ENCODE results near the gene MDFI.

The MDFI gene

GRCh38 chr6:41673704-41674000 is 35.4 kb downstream of the MDFI start:
- DNase-seq, result peak; percentile 53 to 74

- no peak for DNase-seq
These were observed 36.1 kb downstream of the MDFI start for GRCh38 chr6:41674231-41675000.

- DNase-seq, result peak; percentile 92 to 97
These were observed 37.0 kb downstream of the MDFI start for GRCh38 chr6:41675176-41675775.

- peak in 1 of 2 experiments; percentile 83 for DNase-seq
These were observed 37.7 kb downstream of the MDFI start for GRCh38 chr6:41675992-41676391.

GRCh38 chr6:41676431-41676830 is 38.2 kb downstream of the MDFI start:
- DNase-seq, result no peak

GRCh38 chr6:41677124-41677921 is 39.1 kb downstream of the MDFI start:
- peak in 1 of 2 experiments; percentile 19 for DNase-seq

GRCh38 chr6:41678511-41679084 is 40.3 kb downstream of the MDFI start:
- DNase-seq, result peak; percentile 61 to 73

- DNase-seq, result no peak
These were observed 41.4 kb downstream of the MDFI start for GRCh38 chr6:41679696-41680095.

GRCh38 chr6:41680182-41680965 is 42.1 kb downstream of the MDFI start:
- DNase-seq, result no peak

GRCh38 chr6:41682056-41682477 is 43.8 kb downstream of the MDFI start:
- peak; percentile 87 to 89 for DNase-seq

GRCh38 chr6:41682497-41683272 is 44.4 kb downstream of the MDFI start:
- DNase-seq, result peak in 1 of 2 experiments; percentile 44

GRCh38 chr6:41683273-41683522 is 44.9 kb downstream of the MDFI start:
- no peak for DNase-seq

GRCh38 chr6:41683523-41684310 is 45.4 kb downstream of the MDFI start:
- peak; percentile 26 to 55 for DNase-seq

- DNase-seq, result no peak
These were observed 46.3 kb downstream of the MDFI start for GRCh38 chr6:41684311-41685180.

GRCh38 chr6:41685641-41686380 is 47.5 kb downstream of the MDFI start:
- DNase-seq, result no peak

GRCh38 chr6:41687501-41688175 is 49.4 kb downstream of the MDFI start:
- no peak for DNase-seq

- DNase-seq, result no peak
These were observed 50.1 kb downstream of the MDFI start for GRCh38 chr6:41688256-41688965.

All from NCI-H524 (cell line).